Measurements from ENCODE around the gene EVA1C.

DNA sequence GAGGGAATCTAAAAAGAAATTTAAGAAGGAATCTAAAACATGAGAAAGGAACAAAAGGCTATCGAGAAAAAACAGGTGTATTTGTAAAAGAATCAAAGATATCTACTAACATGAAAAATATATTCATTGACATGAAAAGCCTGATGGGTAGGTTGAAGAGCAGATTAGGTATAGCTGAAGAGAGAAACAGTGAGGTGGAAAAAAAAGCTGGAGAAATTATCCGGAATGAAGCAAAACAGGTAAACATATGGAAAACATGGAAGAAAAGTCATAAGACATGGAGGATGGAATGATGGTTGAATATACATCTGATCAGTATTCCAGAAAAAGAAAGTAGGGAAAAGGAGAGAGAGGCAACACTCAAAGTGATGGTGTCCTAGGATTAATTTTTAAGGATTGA lies 9.6 kb downstream of the EVA1C start:
- TF ChIP-seq EZH2 (IDR thresholded peaks at IDR 0.05; ENCODE audit: low read depth, unreplicated experiment) (no peak), NANOG (IDR thresholded peaks at IDR 0.05; ENCODE audit: borderline replicate concordance) (no peak), JUNB (IDR thresholded peaks at IDR 0.05; ENCODE audit: unreplicated experiment) (no peak), CREB1 (CRISPR knock-in tag; IDR thresholded peaks at IDR 0.05; ENCODE audit: low read depth) (no peak), REST (IDR thresholded peaks at IDR 0.05; ENCODE audit: unreplicated experiment) (no peak), POLR2AphosphoS5 (IDR thresholded peaks at IDR 0.05; ENCODE audit: low read depth) (no peak), STAT1 (IDR thresholded peaks at IDR 0.05; ENCODE audit: unreplicated experiment) (no peak), EZH2phosphoT487 (IDR thresholded peaks at IDR 0.05; ENCODE audit: unreplicated experiment) (no peak), ZNF114 (CRISPR knock-in tag; IDR thresholded peaks at IDR 0.05) (no peak), ZNF462 (CRISPR knock-in tag; IDR thresholded peaks at IDR 0.05) (no peak)
- TF ChIP-seq, protein P1, sequence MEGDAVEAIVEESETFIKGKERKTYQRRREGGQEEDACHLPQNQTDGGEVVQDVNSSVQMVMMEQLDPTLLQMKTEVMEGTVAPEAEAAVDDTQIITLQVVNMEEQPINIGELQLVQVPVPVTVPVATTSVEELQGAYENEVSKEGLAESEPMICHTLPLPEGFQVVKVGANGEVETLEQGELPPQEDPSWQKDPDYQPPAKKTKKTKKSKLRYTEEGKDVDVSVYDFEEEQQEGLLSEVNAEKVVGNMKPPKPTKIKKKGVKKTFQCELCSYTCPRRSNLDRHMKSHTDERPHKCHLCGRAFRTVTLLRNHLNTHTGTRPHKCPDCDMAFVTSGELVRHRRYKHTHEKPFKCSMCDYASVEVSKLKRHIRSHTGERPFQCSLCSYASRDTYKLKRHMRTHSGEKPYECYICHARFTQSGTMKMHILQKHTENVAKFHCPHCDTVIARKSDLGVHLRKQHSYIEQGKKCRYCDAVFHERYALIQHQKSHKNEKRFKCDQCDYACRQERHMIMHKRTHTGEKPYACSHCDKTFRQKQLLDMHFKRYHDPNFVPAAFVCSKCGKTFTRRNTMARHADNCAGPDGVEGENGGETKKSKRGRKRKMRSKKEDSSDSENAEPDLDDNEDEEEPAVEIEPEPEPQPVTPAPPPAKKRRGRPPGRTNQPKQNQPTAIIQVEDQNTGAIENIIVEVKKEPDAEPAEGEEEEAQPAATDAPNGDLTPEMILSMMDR (conservative IDR thresholded peaks at IDR 0.05; ENCODE audit: low read depth in 2 of 2), result no peak
- TF ChIP-seq, protein P2, sequence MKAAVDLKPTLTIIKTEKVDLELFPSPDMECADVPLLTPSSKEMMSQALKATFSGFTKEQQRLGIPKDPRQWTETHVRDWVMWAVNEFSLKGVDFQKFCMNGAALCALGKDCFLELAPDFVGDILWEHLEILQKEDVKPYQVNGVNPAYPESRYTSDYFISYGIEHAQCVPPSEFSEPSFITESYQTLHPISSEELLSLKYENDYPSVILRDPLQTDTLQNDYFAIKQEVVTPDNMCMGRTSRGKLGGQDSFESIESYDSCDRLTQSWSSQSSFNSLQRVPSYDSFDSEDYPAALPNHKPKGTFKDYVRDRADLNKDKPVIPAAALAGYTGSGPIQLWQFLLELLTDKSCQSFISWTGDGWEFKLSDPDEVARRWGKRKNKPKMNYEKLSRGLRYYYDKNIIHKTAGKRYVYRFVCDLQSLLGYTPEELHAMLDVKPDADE (IDR thresholded peaks at IDR 0.05), result no peak
